ENCODE results near the gene CDK5RAP3.
A peak's percentile ranks its signal among the peaks of the same experiment; 100 is the strongest.

- TF ChIP-seq NRF1 (IDR thresholded peaks at IDR 0.05; ENCODE audit: low read depth, low read length): peak; percentile 40
- TF ChIP-seq, protein P1, sequence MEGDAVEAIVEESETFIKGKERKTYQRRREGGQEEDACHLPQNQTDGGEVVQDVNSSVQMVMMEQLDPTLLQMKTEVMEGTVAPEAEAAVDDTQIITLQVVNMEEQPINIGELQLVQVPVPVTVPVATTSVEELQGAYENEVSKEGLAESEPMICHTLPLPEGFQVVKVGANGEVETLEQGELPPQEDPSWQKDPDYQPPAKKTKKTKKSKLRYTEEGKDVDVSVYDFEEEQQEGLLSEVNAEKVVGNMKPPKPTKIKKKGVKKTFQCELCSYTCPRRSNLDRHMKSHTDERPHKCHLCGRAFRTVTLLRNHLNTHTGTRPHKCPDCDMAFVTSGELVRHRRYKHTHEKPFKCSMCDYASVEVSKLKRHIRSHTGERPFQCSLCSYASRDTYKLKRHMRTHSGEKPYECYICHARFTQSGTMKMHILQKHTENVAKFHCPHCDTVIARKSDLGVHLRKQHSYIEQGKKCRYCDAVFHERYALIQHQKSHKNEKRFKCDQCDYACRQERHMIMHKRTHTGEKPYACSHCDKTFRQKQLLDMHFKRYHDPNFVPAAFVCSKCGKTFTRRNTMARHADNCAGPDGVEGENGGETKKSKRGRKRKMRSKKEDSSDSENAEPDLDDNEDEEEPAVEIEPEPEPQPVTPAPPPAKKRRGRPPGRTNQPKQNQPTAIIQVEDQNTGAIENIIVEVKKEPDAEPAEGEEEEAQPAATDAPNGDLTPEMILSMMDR (IDR thresholded peaks at IDR 0.05): no peak
Measured at GRCh38 chr17:48024149-48025039, 53.5 kb downstream of the CDK5RAP3 start.

Measured in SK-N-SH (cell line).